ENCODE data around the gene NAGPA.

GRCh38 chr16:5018793-5019192, 14.9 kb downstream of the NAGPA start:
- no peak for TF ChIP-seq CTCF (IDR thresholded peaks at IDR 0.05; ENCODE audit: low read length)
- no peak for TF ChIP-seq EZH2 (IDR thresholded peaks at IDR 0.05; ENCODE audit: borderline replicate concordance, low read length)

All from OCI-LY1 (cell line).